GM23338 (cell line): ENCODE data around the gene PTH2. TPM values are rescaled to one million over a fixed set of nuclear protein-coding genes. Genes with fewer than 3 reads are reported as not detected.

Experiments
- ATAC-seq: fragments of 200-7000 bp; cut with Tn5 transposase; 3 replicates; pipeline ENCODE4 v1.9.1; 2020
- DNase-seq: peaks from one replicate; pipeline ENCODE4 v3.0.0-alpha.2; 2015; ENCODE audit warnings: low spot score
- H2AFZ ChIP-seq: fragments of 200-600 bp; sonication (generic); 2 replicates; pipeline ENCODE4 v1.8.0; 2016; ENCODE audit warnings: antibody characterized with exemption, mild to moderate bottlenecking, moderate library complexity
- H3F3A ChIP-seq: fragments of 200-600 bp; sonication (generic); replicated peaks from 2 replicates; pipeline ENCODE4 v1.8.0; 2017; ENCODE audit warnings: antibody characterized with exemption, mixed run types, low read depth
- H3K27ac ChIP-seq: fragments of 200-600 bp; sonication (generic); 2 replicates; pipeline ENCODE4 v1.6.1; 2016; ENCODE audit warnings: low read depth
- H3K27me3 ChIP-seq: fragments of 200-600 bp; sonication (generic); 2 replicates; pipeline ENCODE4 v1.8.0; 2016; ENCODE audit warnings: mild to moderate bottlenecking, mixed run types, moderate library complexity; ENCODE audit not compliant: insufficient read depth
- H3K36me3 ChIP-seq: fragments of 200-600 bp; sonication (generic); 2 replicates; pipeline ENCODE4 v1.8.0; 2016; ENCODE audit warnings: mild to moderate bottlenecking; ENCODE audit not compliant: insufficient read depth
- H3K4me1 ChIP-seq: fragments of 200-600 bp; sonication (generic); 2 replicates; pipeline ENCODE4 v1.8.0; 2016; ENCODE audit warnings: mild to moderate bottlenecking, moderate library complexity; ENCODE audit not compliant: insufficient read depth
- H3K4me2 ChIP-seq: fragments of 200-600 bp; sonication (generic); 2 replicates; pipeline ENCODE4 v1.7.1; 2017; ENCODE audit warnings: mixed run types
- H3K4me3 ChIP-seq: fragments of 200-600 bp; sonication (generic); 2 replicates; pipeline ENCODE4 v1.6.1; 2016; ENCODE audit warnings: mixed run types
- H3K79me2 ChIP-seq: fragments of 200-600 bp; sonication (generic); replicated peaks from 2 replicates; pipeline ENCODE4 v1.8.0; 2017; ENCODE audit warnings: mild to moderate bottlenecking; ENCODE audit not compliant: insufficient read depth
- H3K9me2 ChIP-seq: fragments of 200-600 bp; sonication (generic); 2 replicates; pipeline ENCODE4 v1.8.0; 2017; ENCODE audit not compliant: insufficient read depth
- H4K20me1 ChIP-seq: fragments of 200-600 bp; sonication (generic); replicated peaks from 2 replicates; pipeline ENCODE4 v1.8.0; 2017; ENCODE audit warnings: mild to moderate bottlenecking; ENCODE audit not compliant: insufficient read depth
- H3K27ac Mint-ChIP-seq: 2 replicates; pipeline ENCODE4 v1.8.0; 2020; ENCODE audit warnings: inconsistent platforms, mild to moderate bottlenecking, moderate library complexity, mixed read lengths
- H3K27me3 Mint-ChIP-seq: 3 replicates; pipeline ENCODE4 v1.8.0; 2022; ENCODE audit warnings: low read depth, mild to moderate bottlenecking, moderate library complexity, mixed read lengths, inconsistent platforms; ENCODE audit not compliant: insufficient read depth, poor library complexity
- H3K36me3 Mint-ChIP-seq: 3 replicates; pipeline ENCODE4 v1.8.0; 2021; ENCODE audit warnings: low read depth, mild to moderate bottlenecking, inconsistent platforms, moderate library complexity, mixed read lengths
- H3K4me1 Mint-ChIP-seq: 3 replicates; pipeline ENCODE4 v1.8.0; 2020; ENCODE audit warnings: mild to moderate bottlenecking, inconsistent platforms, mixed read lengths
- H3K4me3 Mint-ChIP-seq: 3 replicates; pipeline ENCODE4 v1.8.0; 2021; ENCODE audit warnings: moderate library complexity, mild to moderate bottlenecking, inconsistent platforms, mixed read lengths
- H3K9me3 Mint-ChIP-seq: 3 replicates; pipeline ENCODE4 v1.8.0; 2020; ENCODE audit warnings: moderate library complexity, mild to moderate bottlenecking, inconsistent platforms, mixed read lengths
- CREB1 ChIP-seq: fragments of 250-450 bp; sonication (Bioruptor Pico); IDR thresholded peaks from 2 replicates; pipeline ENCODE4 v1.5.0; 2020; ENCODE audit warnings: low read depth, mild to moderate bottlenecking, moderate library complexity
- EZH2phosphoT487 ChIP-seq: fragments of 200-600 bp; sonication (generic); IDR thresholded peaks from one replicate; pipeline ENCODE4 v1.8.1; 2018; ENCODE audit warnings: antibody characterized with exemption; ENCODE audit not compliant: unreplicated experiment
- JUNB ChIP-seq: IDR thresholded peaks from one replicate; pipeline ENCODE4 v1.6.1; 2016; ENCODE audit warnings: antibody characterized with exemption; ENCODE audit not compliant: unreplicated experiment
- REST ChIP-seq: IDR thresholded peaks from one replicate; pipeline ENCODE4 v1.6.1; 2018; ENCODE audit warnings: antibody characterized with exemption; ENCODE audit not compliant: unreplicated experiment
- STAT1 ChIP-seq: IDR thresholded peaks from one replicate; pipeline ENCODE4 v1.6.1; 2016; ENCODE audit warnings: antibody characterized with exemption; ENCODE audit not compliant: unreplicated experiment
- ZNF331 ChIP-seq: fragments of 250-450 bp; sonication (Bioruptor Pico); IDR thresholded peaks from 2 replicates; pipeline ENCODE4 v1.5.0; 2020; ENCODE audit warnings: low read depth, mild to moderate bottlenecking, moderate library complexity
- ZNF462 ChIP-seq: fragments of 250-450 bp; sonication (Bioruptor Pico); IDR thresholded peaks from 2 replicates; pipeline ENCODE4 v1.5.0; 2020; ENCODE audit warnings: mild to moderate bottlenecking, moderate library complexity
- polyA plus RNA-seq: library from polyadenylated mRNA; unstranded; fragments of >200 nt; fragmentation: Nextera tagmentation; extraction: Ambion mirVana; gene quantifications from 2 replicates; pipeline ENCODE4 v1.2.1, GENCODE V29; 2016
- total RNA-seq: library from RNA; depleted of rRNA; stranded (reverse); fragments of >200 nt; shearing (Covaris generic); gene quantifications from 2 replicates; pipeline ENCODE4 v1.2.3, GENCODE V29; 2014

Gene PTH2
- total and polyA plus RNA-seq, 2 experiments from 2014 or later: 1.6 TPM; not detected in 1

- TF ChIP-seq ZNF462 (CRISPR knock-in tag): no peak
- no peak for TF ChIP-seq CREB1
Observed at GRCh38 chr19:49389406-49389805, 33.8 kb downstream of the PTH2 start (continued).

- ATAC-seq: no peak
- peak within 1 kb of the TSS; percentile 86; the same call in 1 of the 2 replicates for H2AFZ ChIP-seq
- TF ChIP-seq EZH2phosphoT487: no peak
- no peak for TF ChIP-seq REST
- TF ChIP-seq STAT1: no peak
- TF ChIP-seq ZNF331 (CRISPR knock-in tag): no peak
- no peak for TF ChIP-seq JUNB
Observed at GRCh38 chr19:49387936-49388372, 35.3 kb downstream of the PTH2 start, which contains the start of gene KASH5. Gene KASH5, plus strand, starts transcription at chr19:49388249. Its CDS starts 2,635 bp downstream, at chr19:49390884.

More at GRCh38 chr19:49387936-49388372, 35.3 kb downstream of the PTH2 start, which contains the start of gene KASH5:
- Mint-ChIP-seq H3K4me3 (no peak within 1 kb of the TSS; the same call in 2 of the 3 replicates), H3K27me3 (peaks cover 15% of the 10 kb centered on the region), H3K9me3 (0 out of 3 replicates have a peak, but pooled peaks cover 2% of the 10 kb centered on the region), H3K36me3 (no peaks in the 10 kb centered on the region; the same call in 2 of the 3 replicates), H3K27ac (no peak within 1 kb of the TSS), H3K4me1 (peaks cover 6% of the 10 kb centered on the region)
- Histone ChIP-seq H3F3A (0 out of 2 replicates have a peak, but pooled peaks cover 3% of the 10 kb centered on the region), H3K4me3 (no peak within 1 kb of the TSS), H3K4me1 (no peaks in the 10 kb centered on the region), H3K4me2 (no peak within 1 kb of the TSS), H3K9me2 (no peaks in the 10 kb centered on the region), H4K20me1 (no peaks in the 10 kb centered on the region), H3K36me3 (no peaks in the 10 kb centered on the region), H3K27me3 (no peaks in the 10 kb centered on the region), H3K79me2 (no peaks in the 10 kb centered on the region), H3K27ac (no peak within 1 kb of the TSS)
- DNase-seq: peak; percentile 62
